Stimulated activated CD8-positive, alpha-beta memory T cell treated with anti-CD3 and anti-CD28 coated beads, Interleukin-4, amount 100 ng/mL, for 4 hours (primary cell): Measurements from ENCODE around the gene PCF11.

Experiments used
- DNase-seq, 2 donors: peaks; one replicate each; pipeline ENCODE4 v3.0.0-alpha.2; 2020; ENCODE audit warnings: low read depth in 2 of 2, low spot score in 1 of 2

The PCF11 gene

GRCh38 chr11:83153764-83154163, 3.2 kb upstream of the PCF11 start:
- DNase-seq, result no peak

GRCh38 chr11:83156144-83156995, 561 bp upstream of the PCF11 start:
- peak; percentile 93 to 97 for DNase-seq

DNA sequence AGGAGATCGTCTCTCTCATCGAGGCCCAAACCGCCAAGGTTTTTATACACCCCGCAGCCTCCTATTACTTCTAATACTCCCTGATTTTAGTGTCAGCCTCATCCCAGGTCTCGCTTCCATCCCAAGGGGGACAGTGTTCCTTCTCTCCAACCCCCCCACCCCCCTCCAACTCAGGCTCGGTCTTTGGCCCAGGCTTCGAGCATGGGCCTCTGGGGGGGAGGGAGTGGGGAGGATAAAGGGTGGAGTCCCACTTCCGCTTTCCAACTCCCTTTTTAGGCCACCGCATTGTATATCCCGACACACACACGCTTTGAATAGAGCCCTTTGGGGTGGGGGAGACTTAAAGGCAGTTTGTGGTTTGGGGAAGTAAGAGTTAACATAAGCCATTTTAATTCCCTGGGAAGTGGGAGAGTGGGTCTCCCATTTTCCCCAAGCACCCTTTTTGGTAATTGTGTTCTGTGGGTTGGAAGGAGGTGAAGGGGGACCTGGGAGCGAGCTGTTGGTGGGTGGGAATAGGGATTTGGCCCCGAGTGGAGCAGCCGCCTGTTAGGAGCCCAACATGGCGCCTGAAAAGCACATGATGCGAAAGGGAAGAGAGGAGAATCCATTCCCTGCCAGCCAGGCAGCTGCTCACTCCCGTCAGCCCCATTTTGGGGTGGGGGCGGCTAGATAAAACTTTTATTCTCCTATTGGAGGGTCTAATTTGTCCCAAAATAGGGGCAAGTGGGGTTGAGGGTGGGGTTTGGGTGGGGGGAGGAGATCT, 844 bp downstream of the PCF11 start:
- DNase-seq, result peak in 1 of 2 donors; percentile 24

DNA sequence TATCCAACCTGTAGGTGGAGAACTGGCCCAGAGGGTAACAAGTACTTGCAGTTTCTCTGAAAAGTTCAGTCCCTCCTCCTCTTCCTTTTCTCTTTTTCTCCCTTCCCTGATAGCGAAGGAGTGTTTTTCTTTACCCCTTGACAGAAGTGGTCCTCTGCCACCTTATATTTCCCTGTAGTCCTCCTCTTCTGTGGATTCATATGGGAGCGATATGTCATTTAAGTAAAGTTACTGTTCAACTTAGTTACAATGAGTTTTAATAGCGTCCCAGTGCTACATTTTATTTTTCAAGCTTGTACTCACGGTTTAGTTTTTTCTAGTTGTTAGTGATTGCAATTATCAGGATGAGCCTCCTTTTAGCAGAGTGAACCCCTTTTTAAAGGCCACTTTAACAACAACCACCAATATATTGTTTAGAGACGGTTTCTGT, 1.4 kb downstream of the PCF11 start:
- no peak for DNase-seq

DNA sequence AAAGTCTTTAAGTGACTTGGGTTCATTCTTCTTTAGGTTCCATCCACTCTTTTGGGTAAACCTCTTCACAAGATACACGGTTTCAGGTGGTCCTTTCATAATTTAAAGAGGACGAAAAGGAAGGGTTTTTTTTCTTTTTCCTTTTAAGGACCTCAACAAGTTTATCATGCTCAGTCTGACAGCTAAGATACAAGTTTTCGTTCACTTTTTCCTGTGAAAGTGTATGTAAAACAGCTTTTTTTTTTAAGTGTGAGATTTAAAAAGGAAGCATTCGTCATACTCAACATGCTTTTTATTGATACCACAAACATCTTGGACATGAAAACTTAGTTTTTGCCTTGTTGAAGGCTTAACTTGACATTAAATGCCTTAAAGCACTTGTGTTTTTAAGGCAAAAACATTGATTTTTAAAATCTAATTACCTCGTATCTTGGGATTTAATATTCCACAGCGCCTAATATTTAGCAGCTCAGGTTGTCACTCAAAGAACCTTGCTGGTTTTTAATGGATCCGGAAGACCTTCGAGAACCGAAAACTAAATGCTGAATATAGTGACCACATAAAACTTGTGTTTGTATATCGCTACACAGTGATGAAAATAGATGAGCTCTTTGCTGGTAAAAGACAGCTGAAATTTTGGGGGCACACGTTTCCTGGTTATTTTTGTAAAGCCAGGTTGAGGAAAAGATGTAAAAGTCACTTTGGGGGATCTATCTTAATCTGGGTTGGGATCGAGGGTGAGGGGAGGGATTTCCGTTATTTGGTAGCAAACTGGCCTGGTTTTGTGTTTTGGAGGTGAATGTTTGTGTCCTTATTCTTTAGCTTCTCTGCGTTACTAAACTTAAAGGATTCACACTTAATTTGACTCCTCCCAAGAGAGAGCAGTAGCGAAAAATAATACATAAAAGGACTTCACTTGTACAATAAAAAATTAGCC, 2.3 kb downstream of the PCF11 start:
- no peak for DNase-seq

DNA sequence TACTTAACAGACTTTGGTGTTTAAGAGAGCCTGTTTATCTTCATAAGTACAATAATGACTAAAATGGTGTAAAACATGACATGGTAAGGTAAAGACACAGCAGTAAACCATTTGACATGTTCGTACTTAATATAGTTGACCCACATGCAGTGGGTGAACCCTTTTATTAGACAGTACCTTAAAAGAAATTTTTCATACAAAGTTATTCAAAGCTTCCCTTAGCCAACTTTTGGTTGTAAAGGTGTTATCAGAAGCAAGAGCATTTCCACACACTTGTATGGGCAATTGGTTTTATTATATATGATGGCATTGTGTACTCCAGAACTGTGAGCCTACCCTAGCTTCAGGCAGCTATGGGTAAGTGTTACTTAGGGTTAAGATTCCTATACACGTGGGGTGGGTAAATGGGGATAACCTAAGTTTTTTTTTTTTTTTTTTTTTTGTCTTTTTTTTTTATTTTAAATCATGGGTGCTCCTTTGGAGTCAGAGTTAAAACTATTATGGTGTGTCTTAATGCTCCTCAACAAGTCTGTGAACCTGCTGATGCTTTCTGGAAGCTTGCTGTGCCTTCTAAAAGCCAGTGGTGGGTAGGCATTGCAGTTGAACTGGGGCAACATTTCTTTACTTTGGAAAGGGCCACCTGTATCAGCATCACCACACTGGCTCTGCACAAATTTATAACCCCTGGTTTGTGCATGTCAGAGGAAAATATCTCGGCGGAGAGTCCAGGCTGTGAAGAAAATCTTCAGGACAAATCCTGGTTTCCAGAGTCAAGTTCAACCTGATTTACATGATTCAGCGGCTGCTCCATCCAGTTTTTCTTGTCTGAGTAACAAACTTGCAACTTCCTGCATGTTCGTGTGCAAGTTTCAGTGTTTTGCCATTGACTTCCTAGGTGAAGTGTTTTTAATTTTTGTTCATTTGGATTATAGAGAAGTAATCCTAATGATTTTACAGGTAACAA, 3.3 kb downstream of the PCF11 start:
- no peak for DNase-seq

- DNase-seq, result no peak
Observed at GRCh38 chr11:83161610-83162199, 4.8 kb downstream of the PCF11 start.

GRCh38 chr11:83162377-83162776, 5.4 kb downstream of the PCF11 start:
- no peak for DNase-seq

- no peak for DNase-seq
Observed at GRCh38 chr11:83166193-83166866, 9.4 kb downstream of the PCF11 start.

GRCh38 chr11:83168756-83169155, 11.8 kb downstream of the PCF11 start:
- DNase-seq, result no peak

GRCh38 chr11:83170865-83171264, 13.9 kb downstream of the PCF11 start:
- DNase-seq, result no peak

- DNase-seq, result no peak
Observed at GRCh38 chr11:83172551-83172950, 15.6 kb downstream of the PCF11 start.

DNA sequence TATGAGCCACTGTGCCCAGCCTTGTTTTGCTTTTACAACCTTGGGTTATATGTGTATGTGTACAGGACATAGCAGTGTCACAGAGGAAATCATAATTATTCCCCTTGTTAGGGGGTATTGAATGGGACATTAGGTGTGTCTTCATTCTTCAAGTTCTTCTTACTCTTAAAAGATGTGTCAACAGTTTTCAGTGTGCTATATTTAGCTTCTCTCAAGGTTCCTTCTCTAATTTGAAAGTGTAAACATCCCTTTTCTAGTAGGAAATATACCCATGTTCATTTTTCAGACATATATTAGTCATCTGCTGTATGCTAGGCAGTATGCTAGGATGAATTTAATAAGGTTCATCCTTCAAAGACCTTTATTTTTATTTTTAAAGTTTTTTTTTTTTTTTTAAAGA, 17.1 kb downstream of the PCF11 start:
- no peak for DNase-seq

DNA sequence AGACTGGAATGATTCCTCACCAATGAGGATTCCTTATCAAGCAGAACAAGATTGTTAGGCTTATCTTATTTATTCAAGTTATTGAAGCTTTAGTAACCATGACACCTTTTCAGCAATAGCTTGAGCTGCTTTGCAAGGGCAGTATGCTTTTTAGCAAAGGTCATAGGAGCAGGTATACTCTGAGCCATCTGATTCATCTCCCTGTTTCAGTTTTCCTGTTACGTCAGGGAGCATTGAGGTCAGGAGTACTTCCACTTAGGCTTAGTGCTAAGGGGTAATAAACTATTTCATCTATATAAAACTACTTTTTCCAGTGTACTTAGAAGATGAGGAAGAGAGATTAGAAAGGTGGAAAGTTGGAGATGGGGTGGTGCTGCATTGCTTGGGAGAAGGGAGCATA, 18.9 kb downstream of the PCF11 start:
- DNase-seq, result no peak

- DNase-seq, result no peak
Observed at GRCh38 chr11:83181815-83182214, 24.9 kb downstream of the PCF11 start.

- DNase-seq, result no peak
Observed at GRCh38 chr11:83185767-83186166, 28.8 kb downstream of the PCF11 start.

DNA sequence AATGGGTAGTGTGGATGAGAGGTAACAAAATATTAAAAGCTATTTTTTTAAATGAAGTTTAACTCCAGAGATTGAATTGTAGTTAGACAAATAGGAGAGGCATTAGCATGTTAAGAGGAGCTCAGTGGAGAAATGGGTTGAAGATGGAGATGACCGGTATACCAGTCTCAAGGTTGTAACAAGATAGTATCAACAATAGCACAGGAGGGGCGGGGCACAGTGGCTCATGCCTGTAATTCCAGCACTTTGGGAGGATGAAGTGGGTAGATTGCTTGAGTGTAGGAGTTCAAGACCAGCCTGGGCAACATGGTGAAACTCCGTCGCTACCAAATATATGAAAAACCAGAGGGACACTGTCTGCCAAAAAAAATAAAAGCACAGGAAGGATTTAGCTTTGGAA, 30.5 kb downstream of the PCF11 start:
- no peak for DNase-seq

- DNase-seq, result no peak
Observed at GRCh38 chr11:83191491-83191890, 34.6 kb downstream of the PCF11 start.

- DNase-seq, result no peak
Observed at GRCh38 chr11:83191986-83192385, 35.1 kb downstream of the PCF11 start.
